Astrocyte of the cerebellum (primary cell): Measurements from ENCODE around the gene KCNJ6.

Source experiments
- DNase-seq: peaks from one replicate; pipeline ENCODE4 v3.0.0-alpha.2; 2011; ENCODE audit warnings: low read depth
- H3K4me3 ChIP-seq: 2 replicates; pipeline ENCODE4 v1.5.1; 2011; ENCODE audit warnings: mild to moderate bottlenecking, low read depth, low read length, moderate library complexity
- CTCF ChIP-seq: IDR thresholded peaks from 2 replicates; pipeline ENCODE4 v1.5.1; 2012; ENCODE audit warnings: low read length, low read depth, moderate library complexity, mild to moderate bottlenecking; ENCODE audit errors: missing control alignments
- in situ Hi-C: cut with HindIII; loops from 2 replicates; pipeline ENCODE4 v1.10.0; 2017; ENCODE audit warnings: low sequenced_read_pairs

KCNJ6 gene

GRCh38 chr21:37749132-37749531 lies 167.1 kb downstream of the KCNJ6 start:
- no peak for TF ChIP-seq CTCF
- in situ Hi-C loops, result no loop called here
- no peak overlapping the region for H3K4me3 ChIP-seq
- no peak for DNase-seq

GRCh38 chr21:37748351-37748750 lies 167.9 kb downstream of the KCNJ6 start:
- TF ChIP-seq CTCF, result no peak
- H3K4me3 ChIP-seq, result no peak overlapping the region
- in situ Hi-C loops, result no loop called here
- no peak for DNase-seq

- H3K4me3 ChIP-seq, result no peak overlapping the region
- TF ChIP-seq CTCF, result peak; percentile 15
- in situ Hi-C loops, result no loop called here
- no peak for DNase-seq
Observed at GRCh38 chr21:37746849-37747248, 169.4 kb downstream of the KCNJ6 start.

- in situ Hi-C loops, result no loop called here
- no peak for DNase-seq
- no peak for TF ChIP-seq CTCF
- no peak overlapping the region for H3K4me3 ChIP-seq
Observed at GRCh38 chr21:37744551-37744950, 171.7 kb downstream of the KCNJ6 start.

- in situ Hi-C loops, result no loop called here
Observed at GRCh38 chr21:37742532-37742931, 173.7 kb downstream of the KCNJ6 start.

GRCh38 chr21:37742115-37742514 lies 174.1 kb downstream of the KCNJ6 start:
- no peak for TF ChIP-seq CTCF
- no peak overlapping the region for H3K4me3 ChIP-seq
- in situ Hi-C loops, result no loop called here
- no peak for DNase-seq

More at GRCh38 chr21:37742532-37742931, 173.7 kb downstream of the KCNJ6 start:
- no peak for DNase-seq
- TF ChIP-seq CTCF, result no peak
- H3K4me3 ChIP-seq, result no peak overlapping the region

GRCh38 chr21:37737996-37738395 lies 178.3 kb downstream of the KCNJ6 start:
- no peak for DNase-seq
- TF ChIP-seq CTCF, result no peak
- no peak overlapping the region for H3K4me3 ChIP-seq
- in situ Hi-C loops, result no loop called here
